Stimulated activated CD4-positive, alpha-beta T cell treated with anti-CD3 and anti-CD28 coated beads, Interleukin-12 subunit alpha, Interleukin-12 subunit beta, amount 100 ng/mL, for 4 hours (primary cell): ENCODE measurements around the gene CST1.

ENCODE experiments used
- DNase-seq: peaks from one replicate; pipeline ENCODE4 v3.0.0-alpha.2; 2020

Gene CST1

GRCh38 chr20:23700931-23701330 lies 49.8 kb downstream of the CST1 start:
- DNase-seq: no peak

- DNase-seq: no peak
Observed at GRCh38 chr20:23697947-23698346, 52.8 kb downstream of the CST1 start.
